ENCODE measurements around the gene CDC73. TPM values are rescaled to one million over a fixed set of nuclear protein-coding genes. Genes with fewer than 3 reads are reported as not detected.

Gene CDC73
- total RNA-seq, 1 experiment from 2014 or later: 10.0 TPM

- BruUV-seq (replicated peaks): no TSS peak
- Histone ChIP-seq H3K9ac (ENCODE audit: low read length) (no peak overlapping the region), H3K27ac (ENCODE audit: low read length) (no peak overlapping the region), H3K4me2 (ENCODE audit: low read length) (no peak overlapping the region), H4K20me1 (ENCODE audit: low read length) (no peaks in the 10 kb centered on the region), H3K4me3 (ENCODE audit: low read length) (no peak overlapping the region), H3K4me1 (ENCODE audit: insufficient read depth, low read length) (no peaks in the 10 kb centered on the region), H3K79me2 (ENCODE audit: low read length) (no peaks in the 10 kb centered on the region), H3K27me3 (ENCODE audit: low read length) (no peaks in the 10 kb centered on the region), H2AFZ (ENCODE audit: low read length) (no peak overlapping the region), H3K9me3 (ENCODE audit: low read length) (no peaks in the 10 kb centered on the region), H3F3A (ENCODE audit: low read length, unreplicated experiment) (no peaks in the 10 kb centered on the region), H3K9me2 (replicated peaks; ENCODE audit: low read length) (no peaks in the 10 kb centered on the region), H3K36me3 (ENCODE audit: low read depth, low read length) (peaks cover 2% of the 10 kb centered on the region; the same call in 1 of the 2 replicates)
- DNase-seq: no peak
- intact Hi-C loops (cut with micrococcal nuclease): no loop called here
- ChIA-PET POLR2A (ENCODE audit: unreplicated experiment) (no interaction called here), CTCF (no interaction called here)
- TF ChIP-seq EZH2 (IDR thresholded peaks at IDR 0.05; ENCODE audit: low read length, unreplicated experiment) (no peak), EZH2phosphoT487 (IDR thresholded peaks at IDR 0.05; ENCODE audit: borderline replicate concordance, low read length) (no peak)
- TF ChIP-seq, protein P1, sequence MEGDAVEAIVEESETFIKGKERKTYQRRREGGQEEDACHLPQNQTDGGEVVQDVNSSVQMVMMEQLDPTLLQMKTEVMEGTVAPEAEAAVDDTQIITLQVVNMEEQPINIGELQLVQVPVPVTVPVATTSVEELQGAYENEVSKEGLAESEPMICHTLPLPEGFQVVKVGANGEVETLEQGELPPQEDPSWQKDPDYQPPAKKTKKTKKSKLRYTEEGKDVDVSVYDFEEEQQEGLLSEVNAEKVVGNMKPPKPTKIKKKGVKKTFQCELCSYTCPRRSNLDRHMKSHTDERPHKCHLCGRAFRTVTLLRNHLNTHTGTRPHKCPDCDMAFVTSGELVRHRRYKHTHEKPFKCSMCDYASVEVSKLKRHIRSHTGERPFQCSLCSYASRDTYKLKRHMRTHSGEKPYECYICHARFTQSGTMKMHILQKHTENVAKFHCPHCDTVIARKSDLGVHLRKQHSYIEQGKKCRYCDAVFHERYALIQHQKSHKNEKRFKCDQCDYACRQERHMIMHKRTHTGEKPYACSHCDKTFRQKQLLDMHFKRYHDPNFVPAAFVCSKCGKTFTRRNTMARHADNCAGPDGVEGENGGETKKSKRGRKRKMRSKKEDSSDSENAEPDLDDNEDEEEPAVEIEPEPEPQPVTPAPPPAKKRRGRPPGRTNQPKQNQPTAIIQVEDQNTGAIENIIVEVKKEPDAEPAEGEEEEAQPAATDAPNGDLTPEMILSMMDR (conservative IDR thresholded peaks at IDR 0.05; ENCODE audit: low read depth, low read length): no peak
- no peak for ATAC-seq
These were observed 139.1 kb downstream of the CDC73 start for GRCh38 chr1:193260896-193261295.

- Histone ChIP-seq H3K9me3 (ENCODE audit: low read length) (no peaks in the 10 kb centered on the region), H3K36me3 (ENCODE audit: low read depth, low read length) (peaks cover 2% of the 10 kb centered on the region; the same call in 1 of the 2 replicates), H2AFZ (ENCODE audit: low read length) (no peak overlapping the region), H3K4me3 (ENCODE audit: low read length) (no peak overlapping the region), H3K27ac (ENCODE audit: low read length) (no peak overlapping the region), H3F3A (ENCODE audit: low read length, unreplicated experiment) (no peaks in the 10 kb centered on the region), H4K20me1 (ENCODE audit: low read length) (no peaks in the 10 kb centered on the region), H3K4me1 (ENCODE audit: insufficient read depth, low read length) (no peaks in the 10 kb centered on the region), H3K27me3 (ENCODE audit: low read length) (no peaks in the 10 kb centered on the region), H3K9ac (ENCODE audit: low read length) (no peak overlapping the region), H3K79me2 (ENCODE audit: low read length) (no peaks in the 10 kb centered on the region), H3K4me2 (ENCODE audit: low read length) (no peak overlapping the region), H3K9me2 (replicated peaks; ENCODE audit: low read length) (no peaks in the 10 kb centered on the region)
- DNase-seq (no peak), ATAC-seq (no peak)
- BruUV-seq (replicated peaks): no TSS peak
- CTCF ChIA-PET: no interaction called here
- TF ChIP-seq EZH2phosphoT487 (IDR thresholded peaks at IDR 0.05; ENCODE audit: borderline replicate concordance, low read length) (no peak), EZH2 (IDR thresholded peaks at IDR 0.05; ENCODE audit: low read length, unreplicated experiment) (no peak)
- TF ChIP-seq, protein P1 (conservative IDR thresholded peaks at IDR 0.05; ENCODE audit: low read depth, low read length): no peak
- intact Hi-C loops (cut with micrococcal nuclease): no loop called here
- POLR2A ChIA-PET (ENCODE audit: unreplicated experiment): no interaction called here
These were observed 140.8 kb downstream of the CDC73 start for GRCh38 chr1:193262661-193263060.

DNA sequence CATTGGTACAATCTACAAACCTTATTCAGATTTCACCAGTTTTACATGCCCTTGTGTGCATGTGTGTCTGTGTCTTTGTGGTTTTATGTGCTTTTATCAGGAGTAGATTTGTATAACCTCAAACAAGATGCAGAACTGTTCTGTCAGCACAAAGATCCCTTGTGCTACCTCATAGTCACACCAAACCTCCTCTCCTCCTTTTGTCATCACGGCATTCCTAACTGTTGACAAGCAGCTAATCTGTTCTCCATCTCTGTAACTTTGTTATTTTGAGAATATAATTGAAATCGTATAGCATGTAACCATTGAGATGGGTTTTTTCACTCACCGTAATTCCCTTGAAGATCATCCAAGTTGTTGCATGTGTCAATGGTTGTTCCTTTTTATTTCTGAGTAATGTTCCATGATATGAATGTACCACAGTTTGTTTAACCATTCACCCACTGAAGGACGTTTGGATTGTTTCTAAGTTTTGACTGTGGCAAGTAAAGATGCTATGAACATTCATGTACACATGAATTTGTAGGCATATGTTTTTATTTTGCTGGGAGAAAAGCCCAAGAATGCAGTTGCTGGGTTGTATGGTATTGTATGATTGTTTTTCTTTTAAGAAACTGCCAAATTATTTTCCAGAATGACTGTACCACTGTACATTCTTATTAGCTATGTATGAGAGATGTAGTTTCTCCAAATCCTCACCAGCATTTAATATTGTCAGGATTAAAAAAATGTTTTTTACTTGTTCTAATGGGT is 142.7 kb downstream of the CDC73 start:
- H3K4me2 ChIP-seq (ENCODE audit: low read length): no peak overlapping the region
- no TSS peak for BruUV-seq (replicated peaks)
- no peak overlapping the region for H3K4me3 ChIP-seq (ENCODE audit: low read length)
- no peaks in the 10 kb centered on the region for H3K79me2 ChIP-seq (ENCODE audit: low read length)
- H2AFZ ChIP-seq (ENCODE audit: low read length): no peak overlapping the region
- ATAC-seq: no peak
- H3K9me2 ChIP-seq (replicated peaks; ENCODE audit: low read length): no peaks in the 10 kb centered on the region
- no peak overlapping the region for H3K9ac ChIP-seq (ENCODE audit: low read length)
- H3K4me1 ChIP-seq (ENCODE audit: insufficient read depth, low read length): no peaks in the 10 kb centered on the region
- peaks cover 2% of the 10 kb centered on the region; the same call in 1 of the 2 replicates for H3K36me3 ChIP-seq (ENCODE audit: low read depth, low read length)
- H3F3A ChIP-seq (ENCODE audit: low read length, unreplicated experiment): no peaks in the 10 kb centered on the region
- intact Hi-C loops (cut with micrococcal nuclease): no loop called here
- H3K27me3 ChIP-seq (ENCODE audit: low read length): no peaks in the 10 kb centered on the region
- no peaks in the 10 kb centered on the region for H4K20me1 ChIP-seq (ENCODE audit: low read length)
- CTCF ChIA-PET: no interaction called here
- H3K9me3 ChIP-seq (ENCODE audit: low read length): no peaks in the 10 kb centered on the region
- TF ChIP-seq, protein P1 (conservative IDR thresholded peaks at IDR 0.05; ENCODE audit: low read depth, low read length): no peak
- TF ChIP-seq EZH2 (IDR thresholded peaks at IDR 0.05; ENCODE audit: low read length, unreplicated experiment) (no peak), EZH2phosphoT487 (IDR thresholded peaks at IDR 0.05; ENCODE audit: borderline replicate concordance, low read length) (no peak)
- DNase-seq: no peak
- POLR2A ChIA-PET (ENCODE audit: unreplicated experiment): no interaction called here
- no peak overlapping the region for H3K27ac ChIP-seq (ENCODE audit: low read length)

Data from PC-3 (cell line).